Activated T-helper 1 cell treated with anti-CD3 and anti-CD28 coated beads, Interleukin-2, amount 50 U/mL, for 16 hours (primary cell): ENCODE measurements around the gene CCNA2.

Experiments used
- DNase-seq, 2 donors: peaks; one replicate each; pipeline ENCODE4 v3.0.0-alpha.2; 2020; ENCODE audit warnings: low read depth in 1 of 2, low spot score in 1 of 2

The CCNA2 gene

GRCh38 chr4:121823505-121824170 is at the start of gene CCNA2:
Gene CCNA2, minus strand, starts transcription at chr4:121823883. Its CDS starts 255 bp downstream, at chr4:121823628.
- peak; percentile 88 to 91 for DNase-seq

DNA sequence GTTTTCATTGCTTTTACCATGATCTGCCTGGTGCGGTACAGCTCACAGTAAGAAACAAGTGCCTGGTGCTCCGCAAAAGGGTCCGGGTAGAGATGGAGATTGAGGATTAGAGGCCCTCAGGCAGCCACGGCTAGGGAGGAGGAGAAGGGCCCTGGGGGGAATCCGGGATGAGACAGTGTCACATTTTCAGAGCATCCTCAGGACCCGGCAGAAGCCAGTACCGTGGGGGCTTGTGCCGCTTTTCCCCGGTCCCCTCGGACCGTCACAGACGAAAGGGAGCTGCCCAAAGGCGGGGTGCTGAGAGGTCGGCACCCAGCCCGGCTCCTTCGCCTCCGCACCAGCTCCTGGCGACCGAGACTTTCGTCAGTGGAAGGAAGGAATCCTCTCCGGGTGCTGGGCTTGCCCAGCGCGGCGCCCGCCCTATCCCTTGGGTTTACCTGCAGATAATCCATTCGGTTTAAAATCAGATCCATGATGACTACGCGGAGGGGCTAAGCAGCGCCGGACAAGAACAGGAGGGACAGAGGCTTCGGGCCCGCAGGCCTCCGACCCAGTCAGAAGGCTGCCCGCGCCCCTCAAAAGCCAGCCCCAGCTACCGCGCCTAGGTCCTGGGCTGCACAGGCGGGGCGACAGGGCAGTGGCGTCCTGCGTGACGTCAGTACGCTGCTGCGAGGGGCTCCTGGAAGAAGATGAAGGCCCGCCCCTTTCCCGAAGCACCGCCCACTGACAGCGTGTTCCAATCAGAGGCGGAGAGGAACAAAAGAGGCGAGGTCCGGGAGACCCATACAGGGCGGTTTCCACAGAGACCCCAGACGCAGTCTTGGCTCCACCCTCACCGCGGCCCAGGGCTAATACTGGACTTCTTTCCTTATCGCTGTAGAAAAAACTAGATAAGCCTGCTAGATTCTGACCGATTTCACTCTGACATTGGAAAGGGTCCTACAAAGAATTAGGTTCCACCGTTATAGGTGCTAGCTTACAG is 46.4 kb upstream of the CCNA2 start, which contains the start of gene BBS7:
Gene BBS7, minus strand, starts transcription at position 634 of the 982 bp plus-strand sequence. Its CDS starts 161 bp downstream, at position 473.
- DNase-seq, result peak; percentile 86 to 92

- DNase-seq, result no peak
These were observed 40.1 kb upstream of the CCNA2 start for GRCh38 chr4:121863799-121864198.

- DNase-seq, result no peak
These were observed 37.7 kb upstream of the CCNA2 start for GRCh38 chr4:121861426-121861825.

- no peak for DNase-seq
These were observed 36.4 kb upstream of the CCNA2 start for GRCh38 chr4:121860121-121860520.

- no peak for DNase-seq
These were observed 27.7 kb upstream of the CCNA2 start for GRCh38 chr4:121851354-121851753.

DNA sequence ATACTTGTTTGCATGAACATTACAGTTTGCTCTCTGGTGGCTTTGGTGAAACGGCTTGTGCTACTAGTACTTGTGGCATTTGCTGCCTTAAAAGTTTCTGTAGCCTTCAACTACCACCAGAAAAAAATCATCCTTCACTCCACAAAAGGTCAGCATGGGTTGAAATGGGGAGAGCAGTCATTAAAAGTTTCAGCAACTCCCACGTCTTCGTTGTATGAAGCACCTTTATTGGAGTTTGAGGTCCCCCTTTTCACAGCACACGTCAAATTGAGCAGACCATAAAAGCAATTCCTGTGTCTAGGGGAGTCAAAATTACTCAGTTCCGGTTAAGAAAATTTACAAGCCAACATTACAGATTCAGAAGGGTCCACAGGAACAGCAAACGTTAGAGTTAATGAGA is 23.0 kb upstream of the CCNA2 start:
- no peak for DNase-seq

- DNase-seq, result no peak
These were observed 19.2 kb upstream of the CCNA2 start for GRCh38 chr4:121842862-121843261.

DNA sequence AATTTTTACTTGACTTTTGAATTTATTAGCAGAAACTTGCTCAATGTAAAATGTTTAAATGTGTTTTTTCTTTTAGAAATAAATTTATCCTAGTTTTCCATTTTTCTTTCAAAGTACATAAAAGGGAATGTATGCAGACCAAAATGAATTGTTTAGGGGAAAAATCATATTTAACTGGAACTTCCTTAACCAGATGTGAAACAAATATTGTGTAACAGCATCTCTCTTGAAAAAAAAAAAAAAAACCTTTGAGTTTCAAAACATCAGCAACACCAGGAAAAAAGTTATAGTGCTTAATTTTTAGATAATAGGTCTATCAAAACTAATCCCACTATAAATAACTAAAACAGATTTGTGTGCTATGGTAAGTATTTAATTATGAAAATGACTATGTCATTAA is 14.5 kb upstream of the CCNA2 start:
- no peak for DNase-seq

DNA sequence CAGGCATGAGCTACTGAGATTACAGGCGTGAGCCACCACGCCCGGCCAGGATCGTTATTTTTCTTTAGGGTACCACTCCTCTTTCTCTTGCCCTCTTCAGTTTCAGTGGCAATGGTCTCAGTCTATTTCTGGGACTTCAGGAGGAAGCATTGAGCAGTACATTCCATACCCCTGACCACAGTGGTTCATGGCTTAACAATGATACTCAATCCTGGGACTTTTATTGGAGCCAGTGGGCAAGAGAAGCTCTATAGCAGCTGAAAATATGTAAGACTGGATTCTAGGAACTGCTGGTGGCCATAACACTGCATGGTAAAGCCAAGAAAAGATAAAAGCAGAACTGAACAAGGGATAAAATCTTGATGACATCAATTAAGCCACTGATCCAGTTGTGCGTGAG is 5.8 kb upstream of the CCNA2 start:
- DNase-seq, result no peak

GRCh38 chr4:121827853-121828252 is 4.2 kb upstream of the CCNA2 start:
- DNase-seq, result no peak

- no peak for DNase-seq
These were observed 1.3 kb upstream of the CCNA2 start for GRCh38 chr4:121824950-121825349.

DNA sequence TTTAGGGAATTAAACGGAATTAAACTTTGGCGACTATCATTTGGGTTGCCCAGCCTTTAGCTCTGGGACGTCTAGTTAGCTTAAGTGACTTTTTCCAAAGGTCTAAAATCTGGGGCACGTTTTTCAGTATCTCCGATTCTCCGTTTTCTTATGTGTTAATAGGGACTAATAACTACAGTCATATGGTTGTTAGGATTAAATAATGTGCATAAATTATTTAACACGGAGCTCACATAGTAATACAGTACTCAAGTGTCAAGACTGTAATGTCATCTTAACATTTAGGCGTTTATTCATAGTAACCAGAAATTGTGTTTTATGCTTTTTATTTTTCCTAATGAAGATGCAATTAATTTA is 466 bp upstream of the CCNA2 start:
- DNase-seq, result no peak

- no peak for DNase-seq
These were observed 733 bp downstream of the CCNA2 start for GRCh38 chr4:121822796-121823504.

- no peak for DNase-seq
These were observed 1.6 kb downstream of the CCNA2 start for GRCh38 chr4:121822047-121822446.

DNA sequence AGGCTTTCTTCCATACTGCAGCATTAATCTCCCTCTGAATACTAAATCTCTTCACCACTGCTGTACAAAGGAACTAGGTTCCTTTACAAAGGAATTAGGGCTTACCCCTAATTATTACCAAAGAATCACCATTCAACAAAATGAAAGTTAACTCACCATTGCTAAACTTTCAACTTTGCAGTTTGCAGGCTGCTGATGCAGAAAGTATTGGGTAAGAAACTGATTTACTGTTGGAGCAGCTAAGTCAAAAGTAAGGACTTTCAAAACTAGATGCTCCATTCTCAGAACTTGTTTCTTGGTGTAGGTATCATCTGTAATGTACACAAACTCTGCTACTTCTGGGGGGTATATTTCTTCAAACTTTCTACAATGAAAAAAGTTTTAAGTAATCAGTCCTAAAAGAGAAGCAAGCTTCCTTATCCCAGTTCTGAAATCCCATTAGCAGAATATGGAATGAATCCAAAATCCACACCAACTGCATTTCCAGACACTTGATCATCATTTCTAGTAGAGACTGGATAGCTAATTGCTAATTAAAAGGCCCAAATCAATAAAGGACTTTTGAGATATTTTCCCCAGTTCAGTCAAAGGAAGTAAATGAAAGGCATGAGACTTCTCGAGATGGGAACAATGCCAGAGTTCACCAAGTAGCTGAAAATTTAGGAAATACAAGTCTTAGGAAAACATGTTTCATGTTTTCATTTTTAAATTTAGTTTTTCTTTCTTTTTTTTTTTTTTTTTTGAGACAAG is 4.3 kb downstream of the CCNA2 start:
- DNase-seq, result no peak

- DNase-seq, result no peak
These were observed 5.5 kb downstream of the CCNA2 start for GRCh38 chr4:121818215-121818614.

GRCh38 chr4:121817701-121818100 is 6.0 kb downstream of the CCNA2 start:
- DNase-seq, result no peak

DNA sequence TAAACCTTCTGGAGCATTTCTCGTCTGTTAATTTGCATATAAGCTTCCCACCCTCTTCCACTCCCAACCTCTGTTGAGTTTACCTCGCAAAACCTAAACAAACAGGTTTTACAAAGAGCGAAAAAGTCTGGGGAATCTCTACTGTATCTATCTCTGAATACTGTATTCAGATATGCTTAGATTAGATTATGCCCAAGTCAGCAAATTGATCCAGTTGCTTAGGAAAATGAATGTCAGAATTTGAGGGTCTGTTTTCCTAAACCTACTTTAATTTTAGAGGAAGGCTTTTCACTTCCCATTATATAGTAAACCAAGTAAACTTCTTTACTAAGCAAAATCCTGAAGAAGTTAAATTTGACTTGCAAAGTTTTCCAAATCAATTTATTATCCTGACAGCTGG is 6.7 kb downstream of the CCNA2 start:
- no peak for DNase-seq

DNA sequence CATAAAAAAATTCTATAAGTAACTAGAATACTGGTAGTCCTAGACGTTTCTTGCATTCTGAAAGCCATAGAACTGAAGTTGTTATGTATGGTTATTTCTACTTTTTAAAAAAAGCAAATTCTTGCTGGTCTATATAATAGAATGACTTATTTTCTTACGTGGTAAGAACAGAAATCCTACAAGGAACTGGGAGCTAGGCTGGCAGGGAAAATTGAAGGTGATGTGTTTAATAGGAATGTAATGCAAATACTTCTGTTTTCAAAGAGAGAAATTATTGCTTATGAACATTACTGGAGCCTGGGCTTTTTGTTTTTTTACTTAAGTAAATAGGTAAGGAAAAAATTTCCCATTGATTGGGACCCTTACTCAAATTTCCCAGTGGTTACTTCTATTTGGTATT is 8.9 kb downstream of the CCNA2 start:
- DNase-seq, result no peak

GRCh38 chr4:121811122-121811521 is 12.6 kb downstream of the CCNA2 start:
- no peak for DNase-seq
